Measurements from ENCODE around the gene RAVER2.

- TF ChIP-seq CTCF (IDR thresholded peaks at IDR 0.05) (no peak), POLR2A (IDR thresholded peaks at IDR 0.05) (no peak)
Measured at GRCh38 chr1:64715186-64715585, 29.7 kb upstream of the RAVER2 start.

Measured in body of pancreas (tissue), 4 donors.